ENCODE measurements around the gene DNLZ.

GRCh38 chr9:136333045-136333444 lies 30.5 kb downstream of the DNLZ start:
- TF ChIP-seq POLR2A (IDR thresholded peaks at IDR 0.05; ENCODE audit: low read length) = no peak
- TF ChIP-seq GATA1 (IDR thresholded peaks at IDR 0.05; ENCODE audit: low read depth, low read length) = no peak
